Measurements from ENCODE around the gene LRRC8C.

GRCh38 chr1:89641781-89642180 lies 8.9 kb downstream of the LRRC8C start:
- TF ChIP-seq CTCF (IDR thresholded peaks at IDR 0.05; ENCODE audit: control extremely low read depth in 1 of 3, insufficient read depth in 1 of 3, low read depth in 1 of 3, low read length in 3 of 3): no peak
- TF ChIP-seq CBX8 (IDR thresholded peaks at IDR 0.05; ENCODE audit: borderline replicate concordance, low read depth, low read length): no peak
- TF ChIP-seq RFX5 (IDR thresholded peaks at IDR 0.05; ENCODE audit: borderline replicate concordance, low read depth, low read length): no peak
- TF ChIP-seq YY1 (IDR thresholded peaks at IDR 0.05; ENCODE audit: low read depth, low read length): no peak
- no peak for TF ChIP-seq JUND (IDR thresholded peaks at IDR 0.05; ENCODE audit: low read length)
- no peak for TF ChIP-seq CEBPB (IDR thresholded peaks at IDR 0.05; ENCODE audit: low read depth, low read length)
- TF ChIP-seq EZH2 (IDR thresholded peaks at IDR 0.05; ENCODE audit: low read depth, low read length, severe bottlenecking): no peak
- TF ChIP-seq ASH2L (IDR thresholded peaks at IDR 0.05; ENCODE audit: low read length): no peak

Data from H1 (cell line).